A549 (cell line): ENCODE measurements around the gene CREG2. TPM values are rescaled to one million over a fixed set of nuclear protein-coding genes. Genes with fewer than 3 reads are reported as not detected.

Source experiments
- ATAC-seq, 2 experiments: fragments of 200-7000 bp in 1 of 2; fragments of >200 bp in 1 of 2; cut with Nextera tagmentation in 1 of 2; cut with Tn5 transposase in 1 of 2; 3 replicates each; pipeline versions ENCODE4 v1.8.0 to v1.9.1; 2018 to 2020; ENCODE audit warnings: mild to moderate bottlenecking in 1 of 2, moderate library complexity in 1 of 2
- CTCF ChIA-PET: fragments of 300-600 bp; sonication (Branson Sonifier 250); formaldehyde crosslinking; extraction: SDS; loops from one replicate; lab custom pipeline; 2021; ENCODE audit warnings: antibody characterized with exemption, inconsistent platforms; lab: Yijun Ruan, JAX
- POLR2A ChIA-PET: fragments of 350-600 bp; formaldehyde crosslinking; extraction: SDS; loops from one replicate; lab custom pipeline; 2021; ENCODE audit warnings: antibody characterized with exemption, inconsistent platforms; lab: Yijun Ruan, JAX
- DNase-seq, 2 experiments: peaks; one replicate each; pipeline versions ENCODE4 v3.0.0 to v3.0.0-alpha.2; 2011 to 2016; ENCODE audit warnings: low read depth in 1 of 2, low spot score in 1 of 2
- FAIRE-seq: peaks from 2 replicates; lab custom pipeline; 2011; peaks lifted over from hg19 to GRCh38; lab: Jason Lieb, UNC
- H3K27ac ChIP-seq, 2 experiments: fragments of >200 bp; sonication (Bioruptor Twin); formaldehyde crosslinking; 3 replicates each; pipeline ENCODE4 v1.5.1; 2016 to 2017
- H3K4me1 ChIP-seq: fragments of >200 bp; sonication (Bioruptor Twin); formaldehyde crosslinking; 3 replicates; pipeline ENCODE4 v1.6.1; 2016
- H3K4me2 ChIP-seq: fragments of >200 bp; sonication (Bioruptor Twin); formaldehyde crosslinking; 3 replicates; pipeline ENCODE4 v1.6.1; 2016
- H3K4me3 ChIP-seq: fragments of >200 bp; sonication (Bioruptor Twin); formaldehyde crosslinking; 3 replicates; pipeline ENCODE4 v1.5.1; 2016
- H3K9me3 ChIP-seq: fragments of >200 bp; sonication (Bioruptor Twin); formaldehyde crosslinking; 3 replicates; pipeline ENCODE4 v1.6.1; 2016
- CHD2 ChIP-seq: fragments of 150-350 bp; IDR thresholded peaks from 2 replicates; pipeline ENCODE4 v1.6.1; 2014; ENCODE audit warnings: low read length; ENCODE audit not compliant: partially characterized antibody
- CHD4 ChIP-seq: fragments of 200-600 bp; sonication (generic); IDR thresholded peaks from 2 replicates; pipeline ENCODE4 v1.6.1; 2016; ENCODE audit warnings: antibody characterized with exemption, mild to moderate bottlenecking, borderline replicate concordance
- EHF ChIP-seq: fragments of 250-450 bp; sonication (Bioruptor Pico); IDR thresholded peaks from 2 replicates; pipeline ENCODE4 v1.5.0; 2020; ENCODE audit warnings: mild to moderate bottlenecking
- EHMT2 ChIP-seq: fragments of 200-600 bp; sonication (generic); IDR thresholded peaks from 2 replicates; pipeline ENCODE4 v1.6.1; 2016; ENCODE audit warnings: antibody characterized with exemption, low read depth, mild to moderate bottlenecking, moderate library complexity
- FOSB ChIP-seq: fragments of 250-450 bp; sonication (Bioruptor Pico); IDR thresholded peaks from 2 replicates; pipeline ENCODE4 v1.5.0; 2020; ENCODE audit warnings: mild to moderate bottlenecking, moderate library complexity
- FOSL2 ChIP-seq, 2 experiments: fragments of 450-650 bp in 1 of 2; fragments of >200 bp in 1 of 2; sonication (Bioruptor Twin) in 1 of 2; formaldehyde crosslinking; IDR thresholded peaks; 2 replicates each; pipeline versions ENCODE4 v1.5.0 to v1.6.1; 2016 to 2020; ENCODE audit warnings: mild to moderate bottlenecking in 1 of 2, moderate library complexity in 1 of 2
- HDAC2 ChIP-seq: fragments of 200-600 bp; sonication (generic); IDR thresholded peaks from 2 replicates; pipeline ENCODE4 v1.6.1; 2016
- HOXB13 ChIP-seq: fragments of 250-450 bp; sonication (Bioruptor Pico); IDR thresholded peaks from 2 replicates; pipeline ENCODE4 v1.5.0; 2020; ENCODE audit warnings: low read depth, mild to moderate bottlenecking, moderate library complexity
- HOXB5 ChIP-seq: fragments of 250-450 bp; sonication (Bioruptor Pico); IDR thresholded peaks from 2 replicates; pipeline ENCODE4 v1.5.0; 2020; ENCODE audit warnings: mild to moderate bottlenecking, moderate library complexity
- JUNB ChIP-seq: fragments of >200 bp; sonication (Bioruptor Twin); formaldehyde crosslinking; IDR thresholded peaks from 2 replicates; pipeline ENCODE4 v1.6.1; 2016
- KDM1A ChIP-seq: fragments of 200-600 bp; sonication (generic); IDR thresholded peaks from 2 replicates; pipeline ENCODE4 v1.6.1; 2016; ENCODE audit warnings: low read depth, mild to moderate bottlenecking
- KDM5A ChIP-seq: fragments of 200-600 bp; sonication (generic); IDR thresholded peaks from 2 replicates; pipeline ENCODE4 v1.6.1; 2016; ENCODE audit warnings: antibody characterized with exemption, mild to moderate bottlenecking
- MAFK ChIP-seq: fragments of 450-650 bp; IDR thresholded peaks from 2 replicates; pipeline ENCODE4 v1.6.1; 2014; ENCODE audit not compliant: partially characterized antibody
- MYC ChIP-seq: IDR thresholded peaks from 2 replicates; pipeline ENCODE4 v1.6.1; 2012; ENCODE audit warnings: mild to moderate bottlenecking, inconsistent platforms, low read length, improper control_type of control experiment, borderline replicate concordance
- NPAS2 ChIP-seq: fragments of 250-450 bp; sonication (Bioruptor Pico); IDR thresholded peaks from 2 replicates; pipeline ENCODE4 v1.8.0; 2022; ENCODE audit warnings: mild to moderate bottlenecking, moderate library complexity, borderline replicate concordance
- POLR2AphosphoS2 ChIP-seq: conservative IDR thresholded peaks from 2 replicates; pipeline ENCODE4 v1.6.1; 2012; ENCODE audit warnings: low read length, improper control_type of control experiment, inconsistent platforms
- RAD21 ChIP-seq, 2 experiments: fragments of >200 bp in 1 of 2; sonication (Bioruptor Twin) in 1 of 2; formaldehyde crosslinking in 1 of 2; IDR thresholded peaks in 1 of 2; conservative IDR thresholded peaks in 1 of 2; 2 replicates in 1 of 2; 3 replicates in 1 of 2; pipeline ENCODE4 v1.6.1; 2012 to 2018; ENCODE audit warnings: inconsistent platforms in 1 of 2
- RCOR1 ChIP-seq: fragments of 150-350 bp; IDR thresholded peaks from 2 replicates; pipeline ENCODE4 v1.6.1; 2014; ENCODE audit warnings: antibody characterized with exemption, low read length, low read depth
- RFX5 ChIP-seq: fragments of 450-650 bp; IDR thresholded peaks from 2 replicates; pipeline ENCODE4 v1.7.1; 2014; ENCODE audit warnings: antibody characterized with exemption, mild to moderate bottlenecking, moderate library complexity
- TP53 ChIP-seq: fragments of 250-450 bp; sonication (Bioruptor Pico); IDR thresholded peaks from 2 replicates; pipeline ENCODE4 v1.5.0; 2021; ENCODE audit warnings: mild to moderate bottlenecking, moderate library complexity
- ZNF302 ChIP-seq: fragments of 250-450 bp; sonication (Bioruptor Pico); IDR thresholded peaks from 2 replicates; pipeline ENCODE4 v1.9.0; 2021; ENCODE audit warnings: inconsistent platforms, mild to moderate bottlenecking, moderate library complexity
- WGBS: methylation state at CpG from one replicate; pipeline ENCODE4 v1.1.6; 2017; ENCODE audit errors: missing lambda C conversion rate; 5-methylcytosine and 5-hydroxymethylcytosine counted together
- polyA plus RNA-seq, 4 experiments: library from polyadenylated mRNA; depleted of rRNA in 3 of 4; stranded (reverse); fragments of >200 nt; fragmentation: RNase III in 1 of 4; extraction: RNeasy Plus Mini Kit Qiagen cat#74134 plus additional on column Dnase treatment in 1 of 4; gene quantifications; 2 replicates in 3 of 4; 3 replicates in 1 of 4; pipeline ENCODE4 v1.2.3, GENCODE V29; 2011 to 2017
- TF ChIP-seq, protein P1 (sequence below): fragments of 150-350 bp; IDR thresholded peaks from 2 replicates; pipeline ENCODE4 v1.6.1; 2014; ENCODE audit warnings: low read depth, mild to moderate bottlenecking, low read length
- TF ChIP-seq, protein P2 (sequence below): fragments of 450-650 bp; IDR thresholded peaks from 2 replicates; pipeline ENCODE4 v1.6.1; 2014; ENCODE audit warnings: antibody characterized with exemption
- TF ChIP-seq, protein P3 (sequence below): fragments of 250-450 bp; sonication (Bioruptor Pico); IDR thresholded peaks from 2 replicates; pipeline ENCODE4 v1.5.0; 2020; ENCODE audit warnings: low read depth, mild to moderate bottlenecking, moderate library complexity
- TF ChIP-seq, protein P4 (sequence below): IDR thresholded peaks from 2 replicates; pipeline ENCODE4 v1.6.1; 2012
- TF ChIP-seq, protein P5 (sequence below): fragments of >200 bp; sonication (Bioruptor Twin); formaldehyde crosslinking; IDR thresholded peaks from 3 replicates; pipeline ENCODE4 v1.6.1; 2016

Gene CREG2
- polyA plus RNA-seq, 2 of the 4 experiments (the other 2 are of a cell fraction), result 1.5 to 1.6 TPM

DNA sequence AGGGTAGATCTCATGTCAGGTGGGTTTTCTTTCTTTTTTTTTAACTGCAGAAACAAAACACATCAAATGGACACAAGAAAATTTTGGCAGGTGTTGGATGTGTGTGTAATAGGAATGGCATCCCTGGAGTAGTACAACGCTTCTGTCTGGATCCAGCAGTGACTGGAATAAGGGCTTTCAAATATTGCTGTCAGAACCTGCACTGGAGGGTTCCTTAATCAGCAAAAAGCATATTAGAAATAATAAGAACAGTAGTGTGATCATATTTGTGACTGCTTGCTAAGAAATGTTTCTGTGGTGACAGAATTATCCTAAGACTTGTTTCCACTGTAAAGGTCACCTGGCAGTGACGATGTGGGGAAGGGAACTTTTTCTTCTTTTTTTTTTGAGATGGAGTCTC is 30.8 kb downstream of the CREG2 start:
- Histone ChIP-seq H3K4me3 (no peak overlapping the region), H3K4me2 (peak overlapping the region; percentile 40), H3K4me1 (peaks cover 48% of the 10 kb centered on the region), H3K9me3 (no peaks in the 10 kb centered on the region), H3K27ac (peak overlapping the region; percentile 24 to 70; a peak in 4 of 6 replicates)
- ATAC-seq (no peak), FAIRE-seq (no peak), DNase-seq (no peak)
- WGBS, result 46% methylated on average over 2 of the region's 2 CpGs
- no peak for TF ChIP-seq RAD21 (conservative IDR thresholded peaks at IDR 0.05 in 1 of 2, IDR thresholded peaks at IDR 0.05 in 1 of 2)
- TF ChIP-seq JUNB, result no peak
- TF ChIP-seq FOSB, result no peak
- no peak for TF ChIP-seq KDM5A
- TF ChIP-seq, protein P1, sequence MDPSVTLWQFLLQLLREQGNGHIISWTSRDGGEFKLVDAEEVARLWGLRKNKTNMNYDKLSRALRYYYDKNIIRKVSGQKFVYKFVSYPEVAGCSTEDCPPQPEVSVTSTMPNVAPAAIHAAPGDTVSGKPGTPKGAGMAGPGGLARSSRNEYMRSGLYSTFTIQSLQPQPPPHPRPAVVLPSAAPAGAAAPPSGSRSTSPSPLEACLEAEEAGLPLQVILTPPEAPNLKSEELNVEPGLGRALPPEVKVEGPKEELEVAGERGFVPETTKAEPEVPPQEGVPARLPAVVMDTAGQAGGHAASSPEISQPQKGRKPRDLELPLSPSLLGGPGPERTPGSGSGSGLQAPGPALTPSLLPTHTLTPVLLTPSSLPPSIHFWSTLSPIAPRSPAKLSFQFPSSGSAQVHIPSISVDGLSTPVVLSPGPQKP, result no peak
- TF ChIP-seq ZNF302 (CRISPR knock-in tag), result no peak
- TF ChIP-seq RCOR1, result no peak
- TF ChIP-seq, protein P2, sequence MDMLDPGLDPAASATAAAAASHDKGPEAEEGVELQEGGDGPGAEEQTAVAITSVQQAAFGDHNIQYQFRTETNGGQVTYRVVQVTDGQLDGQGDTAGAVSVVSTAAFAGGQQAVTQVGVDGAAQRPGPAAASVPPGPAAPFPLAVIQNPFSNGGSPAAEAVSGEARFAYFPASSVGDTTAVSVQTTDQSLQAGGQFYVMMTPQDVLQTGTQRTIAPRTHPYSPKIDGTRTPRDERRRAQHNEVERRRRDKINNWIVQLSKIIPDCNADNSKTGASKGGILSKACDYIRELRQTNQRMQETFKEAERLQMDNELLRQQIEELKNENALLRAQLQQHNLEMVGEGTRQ, result no peak
- TF ChIP-seq, protein P3, sequence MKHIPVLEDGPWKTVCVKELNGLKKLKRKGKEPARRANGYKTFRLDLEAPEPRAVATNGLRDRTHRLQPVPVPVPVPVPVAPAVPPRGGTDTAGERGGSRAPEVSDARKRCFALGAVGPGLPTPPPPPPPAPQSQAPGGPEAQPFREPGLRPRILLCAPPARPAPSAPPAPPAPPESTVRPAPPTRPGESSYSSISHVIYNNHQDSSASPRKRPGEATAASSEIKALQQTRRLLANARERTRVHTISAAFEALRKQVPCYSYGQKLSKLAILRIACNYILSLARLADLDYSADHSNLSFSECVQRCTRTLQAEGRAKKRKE (CRISPR knock-in tag), result no peak
- no peak for TF ChIP-seq CHD4
- TF ChIP-seq RFX5, result no peak
- TF ChIP-seq POLR2AphosphoS2, result no peak
- no peak for TF ChIP-seq HOXB13
- no peak for TF ChIP-seq EHMT2
- TF ChIP-seq NPAS2 (CRISPR knock-in tag), result no peak
- TF ChIP-seq CHD2, result no peak
- no peak for TF ChIP-seq KDM1A
- TF ChIP-seq, protein P4, sequence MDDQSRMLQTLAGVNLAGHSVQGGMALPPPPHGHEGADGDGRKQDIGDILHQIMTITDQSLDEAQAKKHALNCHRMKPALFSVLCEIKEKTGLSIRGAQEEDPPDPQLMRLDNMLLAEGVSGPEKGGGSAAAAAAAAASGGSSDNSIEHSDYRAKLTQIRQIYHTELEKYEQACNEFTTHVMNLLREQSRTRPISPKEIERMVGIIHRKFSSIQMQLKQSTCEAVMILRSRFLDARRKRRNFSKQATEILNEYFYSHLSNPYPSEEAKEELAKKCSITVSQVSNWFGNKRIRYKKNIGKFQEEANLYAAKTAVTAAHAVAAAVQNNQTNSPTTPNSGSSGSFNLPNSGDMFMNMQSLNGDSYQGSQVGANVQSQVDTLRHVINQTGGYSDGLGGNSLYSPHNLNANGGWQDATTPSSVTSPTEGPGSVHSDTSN, result no peak
- TF ChIP-seq TP53 (CRISPR knock-in tag), result no peak
- POLR2A ChIA-PET, result no interaction called here
- CTCF ChIA-PET, result interaction anchor here (3.9 kb wide), 1 partner anchor 14 kb away, joined by 24 read pairs; no protein-coding TSS in a partner anchor

DNA sequence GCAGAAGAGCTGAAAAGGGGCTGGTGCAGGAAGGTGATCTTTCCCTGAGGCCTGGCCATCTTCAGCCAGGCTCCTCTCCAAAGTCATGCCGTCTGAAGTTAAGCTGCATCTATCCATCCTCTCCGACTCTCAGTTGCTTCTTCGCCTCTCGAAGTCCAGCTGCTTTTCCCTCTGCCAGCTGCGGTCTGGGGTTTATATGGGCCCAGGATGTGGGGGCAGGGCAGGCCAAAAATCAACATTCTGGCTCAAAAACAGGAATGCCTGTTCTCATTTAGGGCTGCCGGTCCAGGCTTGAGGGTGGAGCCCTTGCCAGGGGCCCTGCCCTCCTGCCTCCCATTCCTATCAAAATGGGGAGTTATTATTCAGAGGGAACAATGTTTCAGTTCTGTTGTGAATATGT is 31.2 kb downstream of the CREG2 start:
- no peak for ATAC-seq
- peak overlapping the region in 1 of 2 experiments; percentile 70; a peak in 3 of 6 replicates for H3K27ac ChIP-seq
- no peak overlapping the region for H3K4me3 ChIP-seq
- H3K4me2 ChIP-seq, result peak overlapping the region; percentile 40
- TF ChIP-seq HOXB5 (CRISPR knock-in tag), result no peak
- TF ChIP-seq RAD21 (conservative IDR thresholded peaks at IDR 0.05 in 1 of 2, IDR thresholded peaks at IDR 0.05 in 1 of 2), result no peak
- TF ChIP-seq, protein P5, sequence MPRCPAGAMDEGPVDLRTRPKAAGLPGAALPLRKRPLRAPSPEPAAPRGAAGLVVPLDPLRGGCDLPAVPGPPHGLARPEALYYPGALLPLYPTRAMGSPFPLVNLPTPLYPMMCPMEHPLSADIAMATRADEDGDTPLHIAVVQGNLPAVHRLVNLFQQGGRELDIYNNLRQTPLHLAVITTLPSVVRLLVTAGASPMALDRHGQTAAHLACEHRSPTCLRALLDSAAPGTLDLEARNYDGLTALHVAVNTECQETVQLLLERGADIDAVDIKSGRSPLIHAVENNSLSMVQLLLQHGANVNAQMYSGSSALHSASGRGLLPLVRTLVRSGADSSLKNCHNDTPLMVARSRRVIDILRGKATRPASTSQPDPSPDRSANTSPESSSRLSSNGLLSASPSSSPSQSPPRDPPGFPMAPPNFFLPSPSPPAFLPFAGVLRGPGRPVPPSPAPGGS, result no peak
- no peak for TF ChIP-seq MAFK
- TF ChIP-seq, protein P2, result no peak
- no peak for TF ChIP-seq HOXB13
- TF ChIP-seq, protein P3 (CRISPR knock-in tag), result no peak
- TF ChIP-seq HDAC2, result no peak
- no peak for TF ChIP-seq TP53 (CRISPR knock-in tag)
- TF ChIP-seq RCOR1, result no peak
- no peak for TF ChIP-seq EHF (CRISPR knock-in tag)
- TF ChIP-seq FOSB, result no peak
- TF ChIP-seq FOSL2 (IDR thresholded peaks at IDR 0.05), result no peak
- no peak for TF ChIP-seq FOSL2 (CRISPR knock-in tag; IDR thresholded peaks at IDR 0.05)
- TF ChIP-seq MYC, result no peak
- CTCF ChIA-PET, result interaction anchor here (0.6 to 3.9 kb wide), 3 partner anchors 14 to 481 kb away, joined by 3 to 24 read pairs (median 7); partner anchors contain the start of gene CREG2
- POLR2A ChIA-PET, result no interaction called here
- FAIRE-seq, result no peak
- WGBS, result 85% methylated on average over 6 of the region's 6 CpGs
- H3K4me1 ChIP-seq, result peaks cover 44% of the 10 kb centered on the region
- DNase-seq, result no peak
- no peaks in the 10 kb centered on the region for H3K9me3 ChIP-seq
